ENCODE data around the gene COLGALT1. TPM values are rescaled to one million over a fixed set of nuclear protein-coding genes. Genes with fewer than 3 reads are reported as not detected.

The COLGALT1 gene
- total and polyA plus RNA-seq, 2 of the 8 experiments (the other 6 are each of a cell fraction or from before 2014, with no cell fraction given) = 44.7 to 58.1 TPM

- no peak for DNase-seq (ENCODE audit: low read depth in 1 of 2, low spot score in 2 of 2)
- Histone ChIP-seq H3K9ac (replicated peaks in 1 of 4; ENCODE audit: extremely low read depth in 1 of 4, low read depth in 3 of 4, low read length in 3 of 4) (no peak overlapping the region), H3K4me3 (ENCODE audit: extremely low read depth in 1 of 4, insufficient read depth in 2 of 4, low read depth in 3 of 4, low read length in 4 of 4) (no peak overlapping the region), H2BK5ac (ENCODE audit: low read depth, low read length) (no peak overlapping the region), H3K56ac (replicated peaks; ENCODE audit: insufficient read length, low read depth, low read length) (no peak overlapping the region), H3K27ac (ENCODE audit: low read depth, low read length) (no peak overlapping the region), H3K4ac (replicated peaks; ENCODE audit: insufficient read length, low read depth, low read length) (no peak overlapping the region), H3K23ac (ENCODE audit: insufficient read length) (no peak overlapping the region), H2BK15ac (ENCODE audit: low read length) (no peak overlapping the region), H3K79me2 (ENCODE audit: control insufficient read depth in 1 of 2, insufficient read depth in 2 of 2, low read length in 2 of 2) (no peaks in the 10 kb centered on the region), H4K20me1 (replicated peaks in 1 of 2; ENCODE audit: control insufficient read depth in 1 of 2, insufficient read depth in 2 of 2, low read length in 2 of 2) (no peaks in the 10 kb centered on the region), H3K4me1 (replicated peaks in 1 of 4; ENCODE audit: control insufficient read depth in 3 of 4, insufficient read depth in 4 of 4, low read length in 3 of 4) (peaks cover 0 to 5% (median 2%) of the 10 kb centered on the region in 4 experiments; a peak in 2 of 7 replicates), H2BK120ac (replicated peaks; ENCODE audit: low read depth, low read length) (no peak overlapping the region), H3K4me2 (ENCODE audit: insufficient read depth in 1 of 2, low read depth in 2 of 2, low read length in 2 of 2) (no peak overlapping the region), H3K36me3 (ENCODE audit: control insufficient read depth in 2 of 4, insufficient read depth in 4 of 4, low read length in 3 of 4) (no peaks in the 10 kb centered on the region), H3K79me1 (ENCODE audit: low read depth, low read length) (no peaks in the 10 kb centered on the region), H3K18ac (ENCODE audit: extremely low read depth, low read length) (no peak overlapping the region), H4K5ac (ENCODE audit: insufficient read length, low read depth, low read length) (no peak overlapping the region), H3K9me3 (ENCODE audit: insufficient read depth in 2 of 2, low read depth in 1 of 2, low read length in 1 of 2) (no peaks in the 10 kb centered on the region), H2AFZ (ENCODE audit: low read length) (no peak overlapping the region), H2BK12ac (ENCODE audit: low read depth, low read length) (no peak overlapping the region), H2BK20ac (ENCODE audit: low read length) (no peak overlapping the region), H2AK5ac (ENCODE audit: low read depth, low read length) (no peak overlapping the region), H3K14ac (ENCODE audit: insufficient read length) (no peak overlapping the region), H3K27me3 (replicated peaks in 1 of 4; ENCODE audit: control insufficient read depth in 3 of 4, extremely low read depth in 1 of 4, insufficient read depth in 3 of 4, low read length in 3 of 4) (peaks cover 0 to 5% (median 0%) of the 10 kb centered on the region in 4 experiments; a peak in 3 of 7 replicates), H4K91ac (replicated peaks; ENCODE audit: insufficient read length, low read length) (no peak overlapping the region), H4K8ac (ENCODE audit: extremely low read depth, insufficient read depth, low read length) (no peak overlapping the region), H3K23me2 (ENCODE audit: low read depth, low read length) (no peaks in the 10 kb centered on the region)
- ChIA-PET POLR2A (ENCODE audit: partially characterized antibody) (no interaction called here), CTCF (ENCODE audit: partially characterized antibody) (interaction anchor here (1.0 to 1.4 kb wide), 3 partner anchors 18 to 72 kb away, joined by 3 to 5 read pairs (median 3); no protein-coding TSS in a partner anchor)
- FAIRE-seq = no peak
- TF ChIP-seq HDAC2 (IDR thresholded peaks at IDR 0.05; ENCODE audit: borderline replicate concordance in 1 of 2, low read depth in 2 of 2, low read length in 2 of 2) (0 out of 4 replicates have a peak, but pooled peaks of 1 of the 2 experiments have one; percentile 38), TBP (IDR thresholded peaks at IDR 0.05; ENCODE audit: low read depth, low read length) (no peak), KDM1A (IDR thresholded peaks at IDR 0.05; ENCODE audit: borderline replicate concordance, low read length) (peak; percentile 49; the same call in 1 of the 2 replicates), KDM5A (IDR thresholded peaks at IDR 0.05; ENCODE audit: low read length) (no peak)
- WGBS, 2 experiments (ENCODE audit: extremely low coverage in 1 of 2, insufficient coverage in 1 of 2, insufficient read length in 1 of 2, insufficient replicate concordance in 2 of 2, low coverage in 1 of 2, low lambda C conversion rate in 2 of 2, missing lambda C conversion rate in 1 of 2) = 77% methylated on average over 7 of the region's 7 CpGs; no CpG with 5 or more reads in 1 of the 2 experiments
Measured at GRCh38 chr19:17532557-17532956, 22.9 kb upstream of the COLGALT1 start.
